ENCODE measurements around the gene NXNL1. TPM values are rescaled to one million over a fixed set of nuclear protein-coding genes. Genes with fewer than 3 reads are reported as not detected.
A peak's percentile ranks its signal among the peaks of the same experiment; 100 is the strongest.

Gene NXNL1
- total RNA-seq, 1 donor from 2014 or later: not detected

GRCh38 chr19:17447704-17448130 lies 13.0 kb downstream of the NXNL1 start:
- ATAC-seq (no peak), DNase-seq (no peak)
- H3K4me3 ChIP-seq: peak overlapping the region; percentile 49
- H3K27ac ChIP-seq: no peak overlapping the region
- H3K4me1 ChIP-seq: peaks cover 8% of the 10 kb centered on the region
- H3K27me3 ChIP-seq (ENCODE audit: low read depth): peaks cover 7% of the 10 kb centered on the region
- TF ChIP-seq CTCF (IDR thresholded peaks at IDR 0.05): no peak
- H3K36me3 ChIP-seq: no peaks in the 10 kb centered on the region
- no peaks in the 10 kb centered on the region for H3K9me3 ChIP-seq
- intact Hi-C loops (cut with DNase I): no loop called here

- intact Hi-C loops (cut with DNase I): no loop called here
- Histone ChIP-seq H3K4me3 (no peak overlapping the region), H3K9me3 (no peaks in the 10 kb centered on the region), H3K36me3 (no peaks in the 10 kb centered on the region), H3K27me3 (ENCODE audit: low read depth) (peaks cover 7% of the 10 kb centered on the region), H3K27ac (no peak overlapping the region), H3K4me1 (peaks cover 8% of the 10 kb centered on the region)
- no peak for TF ChIP-seq CTCF (IDR thresholded peaks at IDR 0.05)
- ATAC-seq: no peak
- no peak for DNase-seq
These were observed 15.1 kb downstream of the NXNL1 start for GRCh38 chr19:17445526-17446165.

GRCh38 chr19:17441241-17442021 lies 19.3 kb downstream of the NXNL1 start:
- H3K27me3 ChIP-seq (ENCODE audit: low read depth): no peaks in the 10 kb centered on the region
- no peak for ATAC-seq
- H3K9me3 ChIP-seq: no peaks in the 10 kb centered on the region
- no peak overlapping the region for H3K4me3 ChIP-seq
- H3K4me1 ChIP-seq: no peaks in the 10 kb centered on the region
- no peaks in the 10 kb centered on the region for H3K36me3 ChIP-seq
- intact Hi-C loops (cut with DNase I): no loop called here
- DNase-seq: no peak
- H3K27ac ChIP-seq: no peak overlapping the region
- TF ChIP-seq CTCF (IDR thresholded peaks at IDR 0.05): peak; percentile 25

- no peak for TF ChIP-seq CTCF (IDR thresholded peaks at IDR 0.05)
- Histone ChIP-seq H3K9me3 (no peaks in the 10 kb centered on the region), H3K4me1 (no peaks in the 10 kb centered on the region), H3K4me3 (no peak overlapping the region), H3K36me3 (no peaks in the 10 kb centered on the region), H3K27ac (no peak overlapping the region), H3K27me3 (ENCODE audit: low read depth) (no peaks in the 10 kb centered on the region)
- ATAC-seq: no peak
- intact Hi-C loops (cut with DNase I): no loop called here
- DNase-seq: no peak
These were observed 23.9 kb downstream of the NXNL1 start for GRCh38 chr19:17436874-17437267.

GRCh38 chr19:17436094-17436873 lies 24.4 kb downstream of the NXNL1 start:
- Histone ChIP-seq H3K27ac (no peak overlapping the region), H3K36me3 (no peaks in the 10 kb centered on the region), H3K4me3 (no peak overlapping the region), H3K4me1 (no peaks in the 10 kb centered on the region), H3K9me3 (no peaks in the 10 kb centered on the region), H3K27me3 (ENCODE audit: low read depth) (no peaks in the 10 kb centered on the region)
- no peak for ATAC-seq
- no peak for TF ChIP-seq CTCF (IDR thresholded peaks at IDR 0.05)
- DNase-seq: no peak
- intact Hi-C loops (cut with DNase I): no loop called here

Data from lower lobe of right lung (tissue), 2 donors.